BJ (cell line): Measurements from ENCODE around the gene KANK2. TPM values are rescaled to one million over a fixed set of nuclear protein-coding genes. Genes with fewer than 3 reads are reported as not detected.

Experiments used
- CTCF ChIA-PET: fragments of 350-600 bp; formaldehyde crosslinking; extraction: SDS; loops from one replicate; lab custom pipeline; 2021; ENCODE audit warnings: antibody characterized with exemption, inconsistent platforms; lab: Yijun Ruan, JAX
- POLR2A ChIA-PET: fragments of 300-600 bp; sonication (Branson Sonifier 250); formaldehyde crosslinking; extraction: SDS; loops from one replicate; lab custom pipeline; 2021; ENCODE audit warnings: antibody characterized with exemption; lab: Charles Lee
- DNase-seq: peaks from one replicate; pipeline ENCODE4 v3.0.0-alpha.2; 2011; ENCODE audit warnings: low read depth
- H3K27me3 ChIP-seq: 2 replicates; pipeline ENCODE4 v1.6.0; 2011; ENCODE audit warnings: low read length; ENCODE audit not compliant: control insufficient read depth, insufficient read depth
- H3K36me3 ChIP-seq: 2 replicates; pipeline ENCODE4 v1.5.1; 2011; ENCODE audit warnings: low read length; ENCODE audit not compliant: control insufficient read depth, insufficient read depth
- H3K4me3 ChIP-seq: 2 replicates; pipeline ENCODE4 v1.5.1; 2011; ENCODE audit warnings: low read depth, mild to moderate bottlenecking, control low read depth, low read length
- polyA plus RNA-seq: library from polyadenylated mRNA; depleted of rRNA; stranded (reverse); fragments of >200 nt; gene quantifications from 2 replicates; pipeline ENCODE4 v1.2.3, GENCODE V29; 2011; rRNA removed
- TF ChIP-seq, protein P1 (sequence below): IDR thresholded peaks from 2 replicates; pipeline ENCODE4 v1.5.1; 2011; ENCODE audit warnings: low read depth, mild to moderate bottlenecking, control low read depth, inconsistent platforms, low read length, moderate library complexity; ENCODE audit not compliant: insufficient read depth

KANK2 gene
- polyA plus RNA-seq, 1 experiment: 176 TPM

DNA sequence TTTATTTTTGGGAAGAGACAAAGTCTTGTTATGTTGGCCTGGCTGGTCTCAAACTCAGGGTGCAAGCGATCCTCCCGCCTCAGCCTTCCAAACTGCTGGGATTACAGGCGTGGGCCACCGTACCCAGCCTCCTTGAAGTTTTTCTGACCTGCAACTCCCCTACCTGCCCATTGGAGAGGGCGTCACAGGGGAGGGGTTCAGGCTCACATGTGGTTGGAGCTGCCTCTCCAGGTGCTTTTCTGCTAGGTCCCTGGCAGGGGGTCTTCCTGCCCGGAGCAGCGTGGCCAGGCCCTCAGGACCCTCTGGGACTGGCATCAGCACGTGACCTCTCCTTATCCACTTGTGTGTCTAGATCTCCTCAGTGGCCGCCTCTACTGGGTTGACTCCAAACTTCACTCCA lies 80.8 kb downstream of the KANK2 start:
- ChIA-PET POLR2A (no interaction called here), CTCF (interaction anchor here (1.4 kb wide), 1 partner anchor 9 kb away, joined by 7 read pairs; no protein-coding TSS in a partner anchor)
- H3K27me3 ChIP-seq: no peaks in the 10 kb centered on the region
- no peak for DNase-seq
- H3K36me3 ChIP-seq: peaks cover 45% of the 10 kb centered on the region
- no peak overlapping the region for H3K4me3 ChIP-seq
- TF ChIP-seq, protein P1, sequence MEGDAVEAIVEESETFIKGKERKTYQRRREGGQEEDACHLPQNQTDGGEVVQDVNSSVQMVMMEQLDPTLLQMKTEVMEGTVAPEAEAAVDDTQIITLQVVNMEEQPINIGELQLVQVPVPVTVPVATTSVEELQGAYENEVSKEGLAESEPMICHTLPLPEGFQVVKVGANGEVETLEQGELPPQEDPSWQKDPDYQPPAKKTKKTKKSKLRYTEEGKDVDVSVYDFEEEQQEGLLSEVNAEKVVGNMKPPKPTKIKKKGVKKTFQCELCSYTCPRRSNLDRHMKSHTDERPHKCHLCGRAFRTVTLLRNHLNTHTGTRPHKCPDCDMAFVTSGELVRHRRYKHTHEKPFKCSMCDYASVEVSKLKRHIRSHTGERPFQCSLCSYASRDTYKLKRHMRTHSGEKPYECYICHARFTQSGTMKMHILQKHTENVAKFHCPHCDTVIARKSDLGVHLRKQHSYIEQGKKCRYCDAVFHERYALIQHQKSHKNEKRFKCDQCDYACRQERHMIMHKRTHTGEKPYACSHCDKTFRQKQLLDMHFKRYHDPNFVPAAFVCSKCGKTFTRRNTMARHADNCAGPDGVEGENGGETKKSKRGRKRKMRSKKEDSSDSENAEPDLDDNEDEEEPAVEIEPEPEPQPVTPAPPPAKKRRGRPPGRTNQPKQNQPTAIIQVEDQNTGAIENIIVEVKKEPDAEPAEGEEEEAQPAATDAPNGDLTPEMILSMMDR: no peak

DNA sequence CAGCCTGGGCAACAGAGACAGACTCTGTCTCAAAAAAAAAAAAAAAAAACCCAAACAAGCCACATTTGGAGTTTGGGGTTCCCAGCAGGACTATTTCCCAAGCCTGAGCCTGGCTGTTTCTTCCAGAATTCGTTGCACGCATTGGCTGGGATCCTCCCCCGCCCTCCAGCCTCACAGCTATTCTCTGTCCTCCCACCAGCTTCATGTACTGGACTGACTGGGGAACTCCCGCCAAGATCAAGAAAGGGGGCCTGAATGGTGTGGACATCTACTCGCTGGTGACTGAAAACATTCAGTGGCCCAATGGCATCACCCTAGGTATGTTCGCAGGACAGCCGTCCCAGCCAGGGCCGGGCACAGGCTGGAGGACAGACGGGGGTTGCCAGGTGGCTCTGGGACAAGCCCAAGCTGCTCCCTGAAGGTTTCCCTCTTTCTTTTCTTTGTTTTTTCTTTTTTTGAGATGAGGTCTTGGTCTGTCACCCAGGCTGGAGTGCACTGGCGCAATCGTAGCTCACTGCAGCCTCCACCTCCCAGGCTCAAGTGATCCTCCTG lies 81.4 kb downstream of the KANK2 start:
- CTCF ChIA-PET: interaction anchor here (1.4 kb wide), 1 partner anchor 10 kb away, joined by 7 read pairs; no protein-coding TSS in a partner anchor
- TF ChIP-seq, protein P1: no peak
- H3K4me3 ChIP-seq: no peak overlapping the region
- peaks cover 48% of the 10 kb centered on the region for H3K36me3 ChIP-seq
- no peaks in the 10 kb centered on the region for H3K27me3 ChIP-seq
- no peak for DNase-seq
- POLR2A ChIA-PET: no interaction called here

DNA sequence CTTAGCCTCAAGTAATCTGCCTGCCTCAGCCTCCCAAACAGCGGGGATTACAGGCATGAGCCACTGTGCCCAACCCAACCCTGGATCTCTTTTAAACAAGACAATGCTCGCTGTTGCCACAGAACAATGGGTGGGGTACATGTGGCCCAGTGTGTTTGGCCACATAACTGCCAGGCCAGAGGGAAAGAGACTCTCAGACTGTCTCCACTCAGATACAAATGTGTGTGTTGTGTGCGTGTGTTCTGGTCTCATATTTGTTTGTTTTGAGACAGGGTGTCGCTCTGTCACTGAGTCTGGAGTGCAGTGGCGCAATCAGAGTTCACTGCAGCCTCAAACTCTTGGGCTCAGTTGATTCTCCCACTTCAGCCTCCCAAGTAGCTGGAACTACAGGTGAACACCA lies 82.3 kb downstream of the KANK2 start:
- Histone ChIP-seq H3K36me3 (peaks cover 43% of the 10 kb centered on the region), H3K27me3 (no peaks in the 10 kb centered on the region), H3K4me3 (no peak overlapping the region)
- no peak for DNase-seq
- TF ChIP-seq, protein P1: no peak
- CTCF ChIA-PET: interaction anchor here (0.9 to 1.4 kb wide), 2 partner anchors 11 to 79 kb away, joined by 4 to 7 read pairs; no protein-coding TSS in a partner anchor
- POLR2A ChIA-PET: no interaction called here

Other genes starting within 250 kb of the KANK2 start
- 25.2 and 46.3 TPM in 2 replicates for gene SMARCA4, start 236.5 kb downstream of the KANK2 start, polyA plus RNA-seq
- 20.2 and 60.0 TPM in 2 replicates for gene LDLR, start 108.1 kb downstream of the KANK2 start, polyA plus RNA-seq
- gene SPC24, start 41.8 kb downstream of the KANK2 start, polyA plus RNA-seq: 17.9 and 18.9 TPM in 2 replicates
- gene ANGPTL8, start 42.1 kb upstream of the KANK2 start, polyA plus RNA-seq: not detected in 2 replicates
- 9.1 and 15.2 TPM in 2 replicates for gene DOCK6, start 65.0 kb upstream of the KANK2 start, polyA plus RNA-seq
- gene TSPAN16, start 98.6 kb upstream of the KANK2 start, polyA plus RNA-seq: not detected in 2 replicates
- gene RAB3D, start 142.1 kb upstream of the KANK2 start, polyA plus RNA-seq: 9.7 and 12.0 TPM in 2 replicates
- gene TMEM205, start 148.7 kb upstream of the KANK2 start, polyA plus RNA-seq: 89.8 and 107 TPM in 2 replicates
- 16.3 and 21.4 TPM in 2 replicates for gene CCDC159, start 149.0 kb upstream of the KANK2 start, polyA plus RNA-seq
- 19.2 and 30.5 TPM in 2 replicates for gene PLPPR2, start 157.9 kb upstream of the KANK2 start, polyA plus RNA-seq
- 1.0 TPM in 2 replicates for gene SWSAP1, start 177.1 kb upstream of the KANK2 start, polyA plus RNA-seq
- gene EPOR, start 186.8 kb upstream of the KANK2 start, polyA plus RNA-seq: 3.8 and 5.9 TPM in 2 replicates
- gene RGL3, start 221.8 kb upstream of the KANK2 start, polyA plus RNA-seq: 1.4 and 2.3 TPM in 2 replicates
- 0.16 and 0.38 TPM in 2 replicates for gene ODAD3, start 237.6 kb upstream of the KANK2 start, polyA plus RNA-seq
- 137 and 348 TPM in 2 replicates for gene PRKCSH, start 238.1 kb upstream of the KANK2 start, polyA plus RNA-seq